H1 (cell line): ENCODE measurements around the gene PPARGC1A. TPM values are rescaled to one million over a fixed set of nuclear protein-coding genes. Genes with fewer than 3 reads are reported as not detected.
A peak's percentile ranks its signal among the peaks of the same experiment; 100 is the strongest.

Experiments
- CTCF ChIA-PET: fragments of 300-600 bp; sonication (Branson Sonifier 250); formaldehyde crosslinking; loops from one replicate; lab custom pipeline; 2021; ENCODE audit not compliant: partially characterized antibody; lab: Charles Lee
- POLR2A ChIA-PET: fragments of 300-600 bp; sonication (Branson Sonifier 250); formaldehyde crosslinking; loops from one replicate; lab custom pipeline; 2021; ENCODE audit warnings: inconsistent platforms; ENCODE audit not compliant: partially characterized antibody; lab: Charles Lee
- DNase-seq, 2 experiments: peaks; one replicate each; pipeline versions ENCODE4 v3.0.0 to v3.0.0-alpha.2; 2010 to 2022; ENCODE audit warnings: low spot score in 2 of 2, low read depth in 1 of 2, mixed read lengths in 1 of 2
- FAIRE-seq: peaks from 2 replicates; lab custom pipeline; 2011; peaks lifted over from hg19 to GRCh38; lab: Jason Lieb, UNC
- H2AFZ ChIP-seq: 2 replicates; pipeline ENCODE4 v1.8.1; 2012; ENCODE audit warnings: low read length, inconsistent platforms
- H2AK5ac ChIP-seq: 2 replicates; pipeline ENCODE4 v1.6.1; 2013; ENCODE audit warnings: low read depth, low read length
- H2BK120ac ChIP-seq: replicated peaks from 2 replicates; pipeline ENCODE3; 2013; ENCODE audit warnings: low read depth, low read length, inconsistent platforms
- H2BK12ac ChIP-seq: 2 replicates; pipeline ENCODE4 v1.6.1; 2013; ENCODE audit warnings: low read depth, low read length
- H2BK15ac ChIP-seq: 2 replicates; pipeline ENCODE4 v1.6.1; 2013; ENCODE audit warnings: low read length
- H2BK20ac ChIP-seq: 2 replicates; pipeline ENCODE4 v1.6.1; 2013; ENCODE audit warnings: low read length
- H2BK5ac ChIP-seq: 2 replicates; pipeline ENCODE4 v1.6.1; 2013; ENCODE audit warnings: low read depth, low read length
- H3K14ac ChIP-seq: 2 replicates; pipeline ENCODE4 v1.6.1; 2013; ENCODE audit warnings: inconsistent platforms; ENCODE audit not compliant: insufficient read length
- H3K18ac ChIP-seq: 2 replicates; pipeline ENCODE4 v1.6.1; 2013; ENCODE audit warnings: low read length; ENCODE audit errors: extremely low read depth
- H3K23ac ChIP-seq: 2 replicates; pipeline ENCODE4 v1.6.1; 2013; ENCODE audit warnings: inconsistent platforms; ENCODE audit not compliant: insufficient read length
- H3K23me2 ChIP-seq: 2 replicates; pipeline ENCODE4 v1.6.1; 2013; ENCODE audit warnings: low read depth, low read length
- H3K27ac ChIP-seq: 2 replicates; pipeline ENCODE4 v1.6.1; 2011; ENCODE audit warnings: low read depth, low read length, inconsistent platforms
- H3K27me3 ChIP-seq, 4 experiments: replicated peaks in 1 of 4; 1 replicate in 1 of 4; 2 replicates in 3 of 4; pipeline versions ENCODE4 v1.6.1 to v1.8.1; 2011 to 2013; ENCODE audit warnings: low read length in 3 of 4, mild to moderate bottlenecking in 3 of 4, inconsistent platforms in 2 of 4, mixed read lengths in 2 of 4, moderate library complexity in 1 of 4; ENCODE audit not compliant: control insufficient read depth in 3 of 4, insufficient read depth in 3 of 4; ENCODE audit errors: extremely low read depth in 1 of 4
- H3K36me3 ChIP-seq, 4 experiments: 2 replicates each; pipeline versions ENCODE4 v1.6.1 to v1.8.1; 2011 to 2013; ENCODE audit warnings: mild to moderate bottlenecking in 4 of 4, low read length in 3 of 4, moderate library complexity in 2 of 4, control low read depth in 1 of 4, inconsistent platforms in 1 of 4; ENCODE audit not compliant: insufficient read depth in 4 of 4, control insufficient read depth in 2 of 4
- H3K4ac ChIP-seq: replicated peaks from 2 replicates; pipeline ENCODE3; 2013; ENCODE audit warnings: low read length, low read depth, mixed read lengths, inconsistent platforms; ENCODE audit not compliant: insufficient read length
- H3K4me1 ChIP-seq, 4 experiments: replicated peaks in 1 of 4; 1 replicate in 1 of 4; 2 replicates in 3 of 4; pipeline versions ENCODE4 v1.6.1 to v1.8.1; 2011 to 2013; ENCODE audit warnings: low read length in 3 of 4, inconsistent platforms in 2 of 4, mixed read lengths in 1 of 4; ENCODE audit not compliant: insufficient read depth in 4 of 4, control insufficient read depth in 3 of 4
- H3K4me2 ChIP-seq, 2 experiments: 2 replicates each; pipeline versions ENCODE4 v1.6.1 to v1.8.1; 2011 to 2013; ENCODE audit warnings: low read depth in 2 of 2, low read length in 2 of 2, control low read depth in 1 of 2, inconsistent platforms in 1 of 2, mild to moderate bottlenecking in 1 of 2; ENCODE audit not compliant: insufficient read depth in 1 of 2
- H3K4me3 ChIP-seq, 4 experiments: fragments of 200-600, 300-600 bp in 1 of 4; sonication (generic), shearing (Covaris generic), sonication (Bioruptor Twin) in 1 of 4; 2 replicates each; pipeline versions ENCODE4 v1.5.1 to v1.8.1; 2011 to 2016; ENCODE audit warnings: low read length in 4 of 4, low read depth in 3 of 4, control low read depth in 2 of 4, inconsistent platforms in 2 of 4, mild to moderate bottlenecking in 2 of 4, mixed read lengths in 1 of 4, moderate library complexity in 1 of 4; ENCODE audit not compliant: insufficient read depth in 2 of 4; ENCODE audit errors: extremely low read depth in 1 of 4
- H3K56ac ChIP-seq: replicated peaks from 2 replicates; pipeline ENCODE3; 2013; ENCODE audit warnings: low read depth, mild to moderate bottlenecking, mixed read lengths, low read length, inconsistent platforms; ENCODE audit not compliant: insufficient read length
- H3K79me1 ChIP-seq: 2 replicates; pipeline ENCODE4 v1.6.1; 2013; ENCODE audit warnings: low read depth, low read length, control low read depth
- H3K79me2 ChIP-seq, 2 experiments: 2 replicates each; pipeline versions ENCODE4 v1.6.1 to v1.8.1; 2012 to 2013; ENCODE audit warnings: low read length in 2 of 2, mild to moderate bottlenecking in 2 of 2, inconsistent platforms in 1 of 2; ENCODE audit not compliant: insufficient read depth in 2 of 2, control insufficient read depth in 1 of 2
- H3K9ac ChIP-seq, 4 experiments: replicated peaks in 1 of 4; 1 replicate in 1 of 4; 2 replicates in 3 of 4; pipeline versions ENCODE4 v1.6.1 to v1.8.1; 2011 to 2013; ENCODE audit warnings: low read depth in 3 of 4, low read length in 3 of 4, control low read depth in 2 of 4, mild to moderate bottlenecking in 2 of 4, moderate library complexity in 2 of 4, inconsistent platforms in 1 of 4; ENCODE audit errors: extremely low read depth in 1 of 4
- H3K9me3 ChIP-seq, 2 experiments: 2 replicates each; pipeline versions ENCODE4 v1.6.1 to v1.8.1; 2012 to 2013; ENCODE audit warnings: mild to moderate bottlenecking in 2 of 2, moderate library complexity in 2 of 2, control low read depth in 1 of 2, inconsistent platforms in 1 of 2, low read depth in 1 of 2, low read length in 1 of 2, mixed read lengths in 1 of 2; ENCODE audit not compliant: insufficient read depth in 2 of 2
- H4K20me1 ChIP-seq, 2 experiments: replicated peaks in 1 of 2; 2 replicates each; pipeline versions ENCODE3 to v1.8.1; 2011 to 2013; ENCODE audit warnings: inconsistent platforms in 2 of 2, low read length in 2 of 2, mild to moderate bottlenecking in 1 of 2; ENCODE audit not compliant: insufficient read depth in 2 of 2, control insufficient read depth in 1 of 2
- H4K5ac ChIP-seq: 2 replicates; pipeline ENCODE4 v1.6.1; 2013; ENCODE audit warnings: low read length, low read depth, mixed read lengths, inconsistent platforms; ENCODE audit not compliant: insufficient read length
- H4K8ac ChIP-seq: 2 replicates; pipeline ENCODE4 v1.8.0; 2013; ENCODE audit warnings: mild to moderate bottlenecking, moderate library complexity, low read length, inconsistent platforms; ENCODE audit not compliant: insufficient read depth; ENCODE audit errors: extremely low read depth
- H4K91ac ChIP-seq: replicated peaks from 2 replicates; pipeline ENCODE3; 2013; ENCODE audit warnings: low read length, mixed read lengths, inconsistent platforms; ENCODE audit not compliant: insufficient read length
- CTCF ChIP-seq, 3 experiments: IDR thresholded peaks; 1 replicate in 2 of 3; 2 replicates in 1 of 3; pipeline versions ENCODE4 v1.5.1 to v1.6.1; 2011; ENCODE audit warnings: low read length in 3 of 3, mild to moderate bottlenecking in 3 of 3, inconsistent platforms in 2 of 3, low read depth in 1 of 3, moderate library complexity in 1 of 3; ENCODE audit not compliant: insufficient read depth in 1 of 3; ENCODE audit errors: control extremely low read depth in 1 of 3
- GABPA ChIP-seq: IDR thresholded peaks from 2 replicates; pipeline ENCODE4 v1.6.1; 2011; ENCODE audit warnings: mild to moderate bottlenecking, low read length, moderate library complexity, borderline replicate concordance; ENCODE audit not compliant: insufficient read depth
- HDAC2 ChIP-seq, 2 experiments: fragments of 300-600 bp in 1 of 2; sonication (generic) in 1 of 2; IDR thresholded peaks; 2 replicates each; pipeline ENCODE4 v1.6.1; 2011 to 2012; ENCODE audit warnings: low read depth in 2 of 2, low read length in 2 of 2, mild to moderate bottlenecking in 2 of 2, moderate library complexity in 2 of 2, borderline replicate concordance in 1 of 2, inconsistent platforms in 1 of 2
- JUN ChIP-seq: IDR thresholded peaks from 2 replicates; pipeline ENCODE4 v1.6.1; 2011; ENCODE audit warnings: low read depth, mild to moderate bottlenecking, improper control_type of control experiment, low read length
- KDM1A ChIP-seq: fragments of 200-600, 300-600 bp; sonication (generic); IDR thresholded peaks from 2 replicates; pipeline ENCODE4 v1.7.1; 2016; ENCODE audit warnings: mild to moderate bottlenecking, low read length, borderline replicate concordance
- NANOG ChIP-seq: IDR thresholded peaks from 2 replicates; pipeline ENCODE4 v1.6.1; 2011; ENCODE audit warnings: low read length, low read depth, mild to moderate bottlenecking, inconsistent platforms; ENCODE audit not compliant: insufficient read depth, poor library complexity, severe bottlenecking
- POLR2AphosphoS5 ChIP-seq: IDR thresholded peaks from 2 replicates; pipeline ENCODE4 v1.6.1; 2011; ENCODE audit warnings: low read depth, low read length
- RFX5 ChIP-seq: IDR thresholded peaks from 2 replicates; pipeline ENCODE4 v1.6.1; 2011; ENCODE audit warnings: low read depth, low read length, improper control_type of control experiment, borderline replicate concordance
- SAP30 ChIP-seq: fragments of 300-600 bp; sonication (generic); IDR thresholded peaks from 2 replicates; pipeline ENCODE4 v1.7.1; 2012; ENCODE audit warnings: low read length, moderate library complexity, mild to moderate bottlenecking, inconsistent platforms; ENCODE audit not compliant: insufficient read depth, insufficient replicate concordance
- WGBS, 2 experiments: shearing (Covaris generic) in 1 of 2; methylation state at CpG; one replicate each; pipeline versions ENCODE4 v1.1.6 to v1.1.7; 2013 to 2015; ENCODE audit warnings: low lambda C conversion rate in 2 of 2, mixed read lengths in 2 of 2, inconsistent platforms in 1 of 2, low coverage in 1 of 2, missing lambda C conversion rate in 1 of 2; ENCODE audit not compliant: insufficient replicate concordance in 2 of 2, insufficient coverage in 1 of 2, insufficient read length in 1 of 2; ENCODE audit errors: extremely low coverage in 1 of 2, missing lambda C conversion rate in 1 of 2; 5-methylcytosine and 5-hydroxymethylcytosine counted together
- polyA plus RNA-seq, 7 experiments: library from polyadenylated mRNA; depleted of rRNA in 3 of 7; stranded (reverse) in 5 of 7; unstranded in 2 of 7; fragments of >200 nt in 5 of 7; fragments of 200-250 nt in 2 of 7; gene quantifications; 1 replicate in 5 of 7; 2 replicates in 1 of 7; 4 replicates in 1 of 7; pipeline versions ENCODE4 v1.2.1 to v1.2.3, GENCODE V29; 2011 to 2013; ENCODE audit warnings: missing spikeins in 2 of 7, mixed read lengths in 2 of 7
- total RNA-seq: library from RNA; stranded (reverse); fragmentation: NEBNext Ultra II Directional; extraction: Animal tissue kit (Norgen Biotek cat#: 25700); gene quantifications from 2 replicates; pipeline ENCODE4 v1.2.1, GENCODE V29; 2021

Gene PPARGC1A
- total and polyA plus RNA-seq, 2 of the 8 experiments (the other 6 are each of a cell fraction or from before 2014, with no cell fraction given): 0.54 to 1.4 TPM

- CTCF ChIA-PET: interaction anchor here (1.1 kb wide), 1 partner anchor 72 kb away, joined by 3 read pairs; no protein-coding TSS in a partner anchor
- no peak overlapping the region for H4K91ac ChIP-seq
Measured at GRCh38 chr4:23894021-23894420, 4.2 kb upstream of the PPARGC1A start.

More at GRCh38 chr4:23894021-23894420, 4.2 kb upstream of the PPARGC1A start:
- no peak overlapping the region for H4K8ac ChIP-seq
- no peaks in the 10 kb centered on the region for H3K9me3 ChIP-seq
- no peak overlapping the region for H2BK120ac ChIP-seq
- H3K27me3 ChIP-seq: peaks cover 0 to 7% (median 2%) of the 10 kb centered on the region in 4 experiments; a peak in 2 of 7 replicates
- H2BK20ac ChIP-seq: no peak overlapping the region
- no peak overlapping the region for H3K18ac ChIP-seq
- H3K4me2 ChIP-seq: no peak overlapping the region
- peak overlapping the region; percentile 25; the same call in 1 of the 2 replicates for H2AFZ ChIP-seq
- H3K79me1 ChIP-seq: no peaks in the 10 kb centered on the region
- H4K5ac ChIP-seq: no peak overlapping the region
- H3K23ac ChIP-seq: no peak overlapping the region
- H2BK5ac ChIP-seq: no peak overlapping the region
- WGBS, 2 experiments: 74% methylated on average over 2 of the region's 2 CpGs; no CpG with 5 or more reads in 1 of the 2 experiments
- H3K4me1 ChIP-seq: peaks cover 1 to 10% (median 8%) of the 10 kb centered on the region in 4 experiments
- H4K20me1 ChIP-seq: no peaks in the 10 kb centered on the region
- H3K23me2 ChIP-seq: no peaks in the 10 kb centered on the region; the same call in 1 of the 2 replicates
- no peak overlapping the region for H2BK15ac ChIP-seq
- no peak for DNase-seq
- POLR2A ChIA-PET: no interaction called here
- H3K14ac ChIP-seq: no peak overlapping the region
- H3K36me3 ChIP-seq: no peaks in the 10 kb centered on the region
- no peak overlapping the region for H3K9ac ChIP-seq
- no peak overlapping the region for H3K56ac ChIP-seq
- H2AK5ac ChIP-seq: no peak overlapping the region
- no peak overlapping the region for H3K27ac ChIP-seq
- no peaks in the 10 kb centered on the region for H3K79me2 ChIP-seq
- no peak for FAIRE-seq
- no peak overlapping the region for H3K4me3 ChIP-seq
- no peak for TF ChIP-seq HDAC2 (IDR thresholded peaks at IDR 0.05; ENCODE audit: borderline replicate concordance in 1 of 2, low read depth in 2 of 2, low read length in 2 of 2)
- no peak for TF ChIP-seq CTCF (IDR thresholded peaks at IDR 0.05; ENCODE audit: control extremely low read depth in 1 of 3, insufficient read depth in 1 of 3, low read depth in 1 of 3, low read length in 3 of 3)
- TF ChIP-seq SAP30: no peak
- TF ChIP-seq GABPA: no peak
- no peak for TF ChIP-seq KDM1A
- no peak for TF ChIP-seq RFX5
- no peak for TF ChIP-seq POLR2AphosphoS5
- TF ChIP-seq JUN: no peak
- TF ChIP-seq NANOG: no peak
- no peak overlapping the region for H2BK12ac ChIP-seq
- no peak overlapping the region for H3K4ac ChIP-seq
